ENCODE measurements around the gene FBRS. TPM values are rescaled to one million over a fixed set of nuclear protein-coding genes. Genes with fewer than 3 reads are reported as not detected.

Gene FBRS
- total and polyA plus RNA-seq, 2 of the 13 experiments (the other 11 are each of a cell fraction or from before 2014, with no cell fraction given) = 13.7 to 16.2 TPM

- 0 out of 2 replicates have a peak, but pooled peaks have one; percentile 7 for TF ChIP-seq CBX5 (CRISPR knock-in tag; IDR thresholded peaks at IDR 0.05; ENCODE audit: borderline replicate concordance)
- TF ChIP-seq BHLHE40 (IDR thresholded peaks at IDR 0.05; ENCODE audit: low read length) = peak; percentile 33; the same call in 1 of the 2 replicates
- TF ChIP-seq ZNF614 (CRISPR knock-in tag; IDR thresholded peaks at IDR 0.05; ENCODE audit: borderline replicate concordance) = peak; percentile 61; the same call in 1 of the 2 replicates
- no peak for TF ChIP-seq ZNF235 (CRISPR knock-in tag; IDR thresholded peaks at IDR 0.05; ENCODE audit: borderline replicate concordance)
- TF ChIP-seq GABPA (IDR thresholded peaks at IDR 0.05; ENCODE audit: low read depth, low read length) = peak; percentile 78
- peak; percentile 95 for TF ChIP-seq GABPA (CRISPR knock-in tag; IDR thresholded peaks at IDR 0.05; ENCODE audit: low read depth)
- TF ChIP-seq JUNB (CRISPR knock-in tag; IDR thresholded peaks at IDR 0.05; ENCODE audit: borderline replicate concordance) = no peak
- TF ChIP-seq AGO2 (optimal IDR thresholded peaks at IDR 0.05; ENCODE audit: low read depth, low read length) = peak; percentile 92
- peak; percentile 52; the same call in 1 of the 2 replicates for TF ChIP-seq ZNF503 (CRISPR knock-in tag; IDR thresholded peaks at IDR 0.05)
- TF ChIP-seq RXRA (CRISPR knock-in tag; IDR thresholded peaks at IDR 0.05) = peak; percentile 97
- TF ChIP-seq CAMTA2 (CRISPR knock-in tag; IDR thresholded peaks at IDR 0.05; ENCODE audit: borderline replicate concordance) = peak; percentile 29; the same call in 1 of the 2 replicates
- TF ChIP-seq NFYB (CRISPR knock-in tag; IDR thresholded peaks at IDR 0.05) = no peak
- peak; percentile 65 to 84; a peak in 3 of 4 replicates for TF ChIP-seq POLR2A (IDR thresholded peaks at IDR 0.05; ENCODE audit: insufficient read depth in 1 of 2, low read depth in 2 of 2, low read length in 2 of 2)
- peak; percentile 76; the same call in 1 of the 2 replicates for TF ChIP-seq POLR2AphosphoS2 (IDR thresholded peaks at IDR 0.05; ENCODE audit: low read depth, low read length)
- peak; percentile 61; the same call in 1 of the 2 replicates for TF ChIP-seq ZBED4 (CRISPR knock-in tag; IDR thresholded peaks at IDR 0.05; ENCODE audit: borderline replicate concordance)
- peak; percentile 70; the same call in 1 of the 2 replicates for TF ChIP-seq CCDC6 (CRISPR knock-in tag; IDR thresholded peaks at IDR 0.05)
- TF ChIP-seq KDM3A (CRISPR knock-in tag; IDR thresholded peaks at IDR 0.05; ENCODE audit: low read depth) = peak; percentile 32; the same call in 1 of the 2 replicates
- TF ChIP-seq ZNF567 (CRISPR knock-in tag; IDR thresholded peaks at IDR 0.05; ENCODE audit: borderline replicate concordance) = peak; percentile 72
- TF ChIP-seq PLSCR1 (CRISPR knock-in tag; IDR thresholded peaks at IDR 0.05; ENCODE audit: borderline replicate concordance) = 0 out of 2 replicates have a peak, but pooled peaks have one; percentile 50
- TF ChIP-seq IKZF1 (IDR thresholded peaks at IDR 0.05) = no peak
- no peak for TF ChIP-seq STAG1 (CRISPR knock-in tag; IDR thresholded peaks at IDR 0.05)
- peak; percentile 40 for TF ChIP-seq ZNF788 (CRISPR knock-in tag; IDR thresholded peaks at IDR 0.05; ENCODE audit: borderline replicate concordance)
- no peak for TF ChIP-seq SRSF1 (optimal IDR thresholded peaks at IDR 0.05; ENCODE audit: low read depth, low read length)
- TF ChIP-seq GFI1 (CRISPR knock-in tag; IDR thresholded peaks at IDR 0.05; ENCODE audit: borderline replicate concordance) = 0 out of 2 replicates have a peak, but pooled peaks have one; percentile 35
- no peak for TF ChIP-seq ATRX (CRISPR knock-in tag; IDR thresholded peaks at IDR 0.05; ENCODE audit: borderline replicate concordance)
Observed at GRCh38 chr16:30698816-30699614, 40.8 kb downstream of the FBRS start, which contains the start of gene SRCAP (continued).
